ENCODE results near the gene ZBTB7A.

Gene ZBTB7A

GRCh38 chr19:4052114-4052992, 14.3 kb downstream of the ZBTB7A start:
- no peak for DNase-seq

- no peak for DNase-seq
These were observed 15.3 kb downstream of the ZBTB7A start for GRCh38 chr19:4051175-4052101.

- DNase-seq: no peak
These were observed 17.3 kb downstream of the ZBTB7A start for GRCh38 chr19:4049432-4049831.

GRCh38 chr19:4046946-4047683, 19.6 kb downstream of the ZBTB7A start:
- DNase-seq: no peak

- no peak for DNase-seq
These were observed 20.4 kb downstream of the ZBTB7A start for GRCh38 chr19:4046362-4046691.

GRCh38 chr19:4045597-4046361, 20.9 kb downstream of the ZBTB7A start:
- DNase-seq: no peak

GRCh38 chr19:4044990-4045465, 21.7 kb downstream of the ZBTB7A start:
- no peak for DNase-seq

GRCh38 chr19:4043966-4044715, 22.6 kb downstream of the ZBTB7A start:
- no peak for DNase-seq

GRCh38 chr19:4043401-4043800, 23.3 kb downstream of the ZBTB7A start:
- no peak for DNase-seq

- no peak for DNase-seq
These were observed 24.0 kb downstream of the ZBTB7A start for GRCh38 chr19:4042731-4043082.

- no peak for DNase-seq
These were observed 24.5 kb downstream of the ZBTB7A start for GRCh38 chr19:4042064-4042730.

- no peak for DNase-seq
These were observed 27.9 kb downstream of the ZBTB7A start for GRCh38 chr19:4038661-4039423.

GRCh38 chr19:4038057-4038456, 28.6 kb downstream of the ZBTB7A start:
- no peak for DNase-seq

GRCh38 chr19:4037301-4037949, 29.3 kb downstream of the ZBTB7A start:
- DNase-seq: no peak

- no peak for DNase-seq
These were observed 30.0 kb downstream of the ZBTB7A start for GRCh38 chr19:4036576-4037300.

GRCh38 chr19:4035582-4035981, 31.1 kb downstream of the ZBTB7A start:
- no peak for DNase-seq

- DNase-seq: no peak
These were observed 31.6 kb downstream of the ZBTB7A start for GRCh38 chr19:4035018-4035566.

All from NCI-H1092 treated with DMSO at 0.1 percent for 48 hours (cell line).